HG03354 (cell line): ENCODE measurements around the gene NBEA.

Experiments used
- ATAC-seq: cut with Tn5 transposase; IDR thresholded peaks from one replicate; pipeline ENCODE4 v1.9.1; 2021; ENCODE audit warnings: mild to moderate bottlenecking; ENCODE audit not compliant: unreplicated experiment, poor library complexity, severe bottlenecking

The NBEA gene

DNA sequence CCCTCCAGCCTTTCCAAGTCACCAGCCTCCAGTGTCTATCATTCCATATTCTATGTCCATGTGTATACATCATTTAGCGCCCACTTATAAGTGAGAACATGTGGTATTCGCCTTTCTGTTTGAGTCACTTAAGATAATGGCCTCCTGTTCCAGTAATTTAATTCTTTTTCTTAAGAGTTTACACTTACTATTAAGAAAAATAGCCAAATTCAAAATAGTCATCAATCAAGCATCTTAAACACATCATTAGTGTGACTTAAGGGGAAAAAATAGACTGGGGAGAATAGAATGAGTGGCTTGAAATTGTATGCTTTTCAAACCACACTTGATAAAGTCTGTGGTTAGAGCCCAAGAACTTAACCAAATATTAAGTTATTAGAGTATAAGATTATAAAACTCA is 286.5 kb downstream of the NBEA start:
- ATAC-seq, result no peak

DNA sequence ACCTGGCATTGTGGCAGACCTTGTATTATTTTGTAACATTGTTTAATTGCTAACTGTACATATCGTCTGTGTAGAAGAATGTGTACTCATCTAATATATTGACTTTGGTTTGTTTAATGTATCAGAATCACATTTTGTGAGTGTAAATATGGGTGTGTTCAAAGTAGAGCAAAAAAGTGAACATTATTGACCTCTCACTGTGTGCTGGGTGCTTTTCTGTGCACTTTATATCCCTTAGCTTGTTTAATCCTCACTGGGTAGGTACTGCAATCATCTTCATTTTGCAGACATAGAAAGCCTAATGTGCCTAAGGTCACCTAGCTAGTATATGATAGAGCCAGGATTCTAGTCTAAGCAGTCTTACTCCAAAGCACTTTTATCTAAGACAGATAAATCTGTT is 289.4 kb downstream of the NBEA start:
- ATAC-seq, result no peak

DNA sequence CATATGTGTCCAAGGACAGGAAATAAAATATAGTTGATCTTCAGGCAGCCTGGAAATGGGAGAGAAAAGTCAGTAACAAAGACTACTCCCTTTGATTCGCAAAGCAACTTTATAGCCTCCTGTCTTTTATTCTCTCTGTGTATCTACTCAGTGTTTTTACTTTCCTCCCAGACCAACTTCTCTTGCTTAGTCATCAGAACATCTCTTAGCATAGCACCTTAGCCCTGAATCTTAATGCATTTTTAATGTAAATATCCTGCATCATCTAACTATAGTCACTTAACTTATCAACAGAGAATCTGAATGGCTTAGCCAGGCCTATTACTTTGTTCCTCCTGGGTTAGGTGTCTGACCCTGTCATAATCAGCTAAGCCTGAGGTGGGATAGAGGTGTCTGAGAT is 296.2 kb downstream of the NBEA start:
- no peak for ATAC-seq

DNA sequence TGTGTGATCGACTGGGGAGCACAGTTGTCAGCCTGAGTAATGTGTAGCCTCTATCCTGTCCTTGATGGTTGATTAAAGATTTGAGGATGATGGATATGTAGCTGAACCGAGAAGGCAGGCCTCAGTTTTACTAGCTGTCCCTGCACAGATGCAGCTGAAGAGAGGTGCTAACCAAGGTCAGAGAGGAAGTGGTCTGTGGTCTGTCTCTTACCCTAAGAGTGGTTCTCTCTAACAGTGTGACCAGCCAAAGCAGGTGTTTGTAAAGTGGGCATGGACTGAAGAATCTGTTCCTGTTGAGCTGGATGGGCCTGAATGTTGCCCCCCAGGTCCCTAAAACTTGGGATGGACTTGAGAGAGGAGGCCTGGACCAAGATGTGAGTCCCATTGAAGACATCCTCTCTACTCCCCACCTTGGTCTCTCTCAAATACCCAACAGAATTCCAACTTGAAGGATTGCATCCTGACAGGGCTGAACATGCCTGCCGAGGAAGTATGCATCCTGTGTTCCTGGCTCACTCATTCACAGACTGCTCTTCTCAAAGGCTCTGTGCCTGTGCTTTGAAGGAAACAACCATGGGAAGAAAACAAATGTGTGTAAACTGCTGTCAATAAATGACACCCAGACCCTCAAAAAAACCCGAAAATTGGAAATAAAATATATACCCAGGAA is 310.6 kb downstream of the NBEA start:
- peak; percentile 95 for ATAC-seq

DNA sequence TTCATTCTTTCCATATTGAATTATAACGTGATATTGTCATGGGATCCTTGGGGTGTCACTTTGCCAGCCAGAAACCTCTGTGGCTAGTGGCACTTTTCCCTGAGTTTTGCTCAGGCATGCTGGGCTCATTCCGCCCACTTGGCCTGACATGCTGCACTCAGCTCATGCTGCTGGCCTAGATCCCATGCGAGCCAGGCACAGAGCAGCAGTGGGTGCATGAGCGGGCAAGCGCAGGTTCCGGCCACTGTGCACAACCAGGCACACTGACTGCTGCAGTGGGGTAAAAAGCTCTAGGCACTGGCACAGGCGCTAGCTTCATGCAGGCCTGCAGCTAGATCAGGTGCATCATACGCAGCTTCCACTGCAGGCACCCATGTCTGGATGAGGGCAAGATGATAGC is 313.2 kb downstream of the NBEA start:
- ATAC-seq, result no peak

DNA sequence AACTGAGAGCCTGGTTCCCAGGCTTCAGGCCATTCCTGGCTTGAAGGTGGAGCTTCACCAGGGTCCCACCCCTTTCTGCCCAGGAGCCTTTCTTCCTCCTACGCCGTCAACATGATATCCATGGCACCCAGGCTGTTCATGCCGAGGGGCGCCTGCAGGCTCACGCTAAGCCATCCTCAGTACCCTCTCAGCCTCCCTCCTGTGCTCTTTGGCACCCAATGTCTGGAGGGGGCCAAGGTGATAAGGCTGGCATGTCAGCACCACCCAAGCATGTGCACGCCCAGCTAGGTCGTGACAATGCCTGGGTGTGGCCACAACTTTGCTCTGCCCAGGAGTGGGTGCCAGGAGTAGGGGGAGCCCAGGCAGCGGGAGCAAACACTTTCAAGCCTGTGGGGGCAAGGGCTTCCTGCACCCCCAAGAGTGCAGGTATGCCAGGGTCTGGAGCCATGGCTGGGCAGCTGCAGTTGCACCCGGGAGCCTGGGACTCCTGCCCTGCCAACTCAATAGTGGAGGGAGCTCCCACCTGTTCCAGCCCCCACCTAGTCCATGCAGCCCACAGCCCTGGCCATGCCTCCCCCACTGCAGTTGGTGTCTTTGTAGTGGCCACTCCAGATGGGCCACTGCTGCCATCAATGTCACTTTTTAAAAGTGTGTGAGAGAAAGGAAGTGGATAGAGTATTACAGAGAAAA is 314.5 kb downstream of the NBEA start:
- no peak for ATAC-seq

DNA sequence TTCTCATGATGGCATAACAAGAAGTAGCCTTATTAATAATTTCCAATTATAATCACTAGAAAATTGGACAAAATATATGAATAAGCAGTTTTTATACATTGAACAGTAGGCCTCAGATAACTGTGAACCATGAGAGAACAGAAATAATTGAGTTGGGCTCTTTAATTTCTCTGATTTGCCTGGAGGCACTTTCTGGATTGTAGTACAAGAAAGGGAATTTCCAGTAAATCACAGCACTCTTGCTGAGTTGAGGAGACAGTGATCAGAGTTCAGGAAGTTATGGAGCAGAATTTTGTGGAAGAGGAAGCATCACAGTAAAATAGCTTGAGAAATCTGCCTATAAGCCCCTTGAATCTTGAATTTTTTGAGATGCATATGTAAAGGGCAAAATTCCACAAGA is 318.2 kb downstream of the NBEA start:
- no peak for ATAC-seq

DNA sequence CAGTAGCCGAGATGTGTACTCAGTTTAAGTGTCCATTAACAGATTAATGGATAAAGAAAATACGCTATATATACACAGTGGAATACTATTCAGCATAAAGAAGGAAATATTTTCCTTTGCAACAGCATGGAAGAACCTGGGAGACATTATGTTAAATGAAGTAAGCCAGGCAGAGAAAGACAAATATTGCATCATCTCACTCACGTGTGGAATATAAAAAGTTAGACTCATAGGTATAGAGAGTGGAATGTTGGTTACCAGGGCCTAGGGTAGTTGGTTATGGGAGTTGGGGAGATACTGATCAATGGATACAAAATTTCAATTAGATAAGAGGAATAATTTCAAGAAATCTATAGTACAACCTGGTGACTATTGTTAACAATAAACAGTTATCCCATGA is 324.3 kb downstream of the NBEA start:
- no peak for ATAC-seq

DNA sequence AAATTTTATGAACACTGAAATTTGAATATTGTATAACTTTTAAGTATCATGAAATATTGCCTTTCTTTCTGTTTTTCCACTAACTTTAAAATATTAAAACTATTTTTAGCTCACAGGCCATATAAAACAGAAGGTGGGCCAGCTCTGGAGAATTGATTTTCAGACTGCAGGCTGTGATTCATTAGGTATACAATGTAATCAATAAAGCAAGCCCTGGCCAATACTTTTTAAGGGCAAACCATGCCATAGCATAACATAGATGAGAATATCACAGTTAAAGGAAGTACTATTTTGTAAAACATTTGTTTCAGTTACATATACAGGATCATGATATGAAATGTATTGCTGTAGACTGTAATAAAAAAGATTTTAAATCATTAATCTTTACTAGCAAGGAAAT is 336.8 kb downstream of the NBEA start:
- ATAC-seq, result no peak

DNA sequence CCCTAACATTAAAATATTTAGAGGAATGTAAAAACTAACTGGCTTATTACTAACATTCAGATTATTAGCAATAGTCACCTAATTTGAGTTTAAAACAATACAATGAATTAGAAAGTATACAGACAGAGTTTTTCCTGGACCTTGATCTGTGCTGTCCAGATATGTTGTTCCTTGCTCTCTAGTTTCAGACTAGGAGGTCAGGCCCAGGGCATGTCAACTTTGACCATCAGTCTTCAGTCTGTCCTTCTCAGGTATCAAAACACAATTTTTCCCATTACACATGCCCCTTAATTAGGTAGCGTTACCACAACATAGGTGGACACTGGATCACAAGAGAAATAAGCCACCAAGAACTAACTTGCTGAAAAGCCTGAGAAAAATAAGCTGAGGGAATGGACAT is 337.4 kb downstream of the NBEA start:
- no peak for ATAC-seq

DNA sequence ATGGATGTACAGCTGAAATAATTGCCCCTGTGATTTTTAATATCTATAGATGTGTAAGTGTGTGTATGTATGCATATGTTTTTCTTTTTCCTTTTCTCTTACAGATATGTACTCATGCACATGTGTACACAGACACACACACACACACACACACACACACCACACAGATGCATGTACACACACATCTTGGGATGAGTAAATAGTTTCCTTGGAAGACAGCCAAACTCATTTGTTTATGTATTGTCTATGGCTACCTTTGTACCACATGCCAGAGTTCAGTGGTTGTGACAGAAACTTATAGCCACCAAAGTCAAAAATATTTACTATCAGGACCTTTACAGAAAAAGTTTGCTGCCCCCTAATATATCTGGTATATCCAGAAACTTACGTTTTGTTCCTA is 341.8 kb downstream of the NBEA start:
- ATAC-seq, result no peak

DNA sequence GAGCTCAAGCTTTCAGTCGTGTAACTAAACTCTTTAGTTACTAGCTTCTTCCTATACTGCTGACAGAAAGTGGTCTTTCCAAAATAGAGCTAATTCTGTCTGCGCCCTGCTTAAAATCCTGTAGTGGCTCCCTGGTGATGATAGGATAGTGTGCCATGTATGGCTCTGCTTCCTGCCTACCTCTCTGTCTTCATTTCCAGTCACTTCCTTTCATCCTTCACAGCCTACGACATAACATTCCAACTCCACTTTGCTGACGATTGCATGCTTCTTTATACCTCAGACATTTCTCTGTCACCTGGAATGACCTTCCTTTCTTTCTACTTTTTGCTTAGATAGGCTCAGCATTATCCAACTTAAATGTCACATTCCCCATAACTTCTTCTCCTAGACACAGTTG is 343.6 kb downstream of the NBEA start:
- no peak for ATAC-seq

DNA sequence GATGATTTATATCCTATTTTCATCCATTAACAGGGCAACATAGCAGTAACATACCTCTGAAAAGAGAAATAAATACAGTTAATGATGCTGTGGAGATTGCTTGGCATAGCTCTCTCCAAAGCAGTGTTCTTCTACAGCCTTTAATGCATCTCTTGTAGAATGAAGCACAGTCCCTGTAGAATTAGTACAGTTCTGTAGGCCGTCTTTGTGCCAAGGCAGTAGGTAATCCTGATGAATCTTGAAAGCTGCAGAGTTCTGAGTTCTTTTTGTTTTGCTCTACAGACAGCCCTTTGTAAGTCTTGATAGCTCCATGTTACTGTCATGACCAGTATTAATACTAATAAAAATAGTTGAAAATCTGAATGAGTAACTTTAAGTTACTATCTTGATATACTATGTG is 350.3 kb downstream of the NBEA start:
- no peak for ATAC-seq

DNA sequence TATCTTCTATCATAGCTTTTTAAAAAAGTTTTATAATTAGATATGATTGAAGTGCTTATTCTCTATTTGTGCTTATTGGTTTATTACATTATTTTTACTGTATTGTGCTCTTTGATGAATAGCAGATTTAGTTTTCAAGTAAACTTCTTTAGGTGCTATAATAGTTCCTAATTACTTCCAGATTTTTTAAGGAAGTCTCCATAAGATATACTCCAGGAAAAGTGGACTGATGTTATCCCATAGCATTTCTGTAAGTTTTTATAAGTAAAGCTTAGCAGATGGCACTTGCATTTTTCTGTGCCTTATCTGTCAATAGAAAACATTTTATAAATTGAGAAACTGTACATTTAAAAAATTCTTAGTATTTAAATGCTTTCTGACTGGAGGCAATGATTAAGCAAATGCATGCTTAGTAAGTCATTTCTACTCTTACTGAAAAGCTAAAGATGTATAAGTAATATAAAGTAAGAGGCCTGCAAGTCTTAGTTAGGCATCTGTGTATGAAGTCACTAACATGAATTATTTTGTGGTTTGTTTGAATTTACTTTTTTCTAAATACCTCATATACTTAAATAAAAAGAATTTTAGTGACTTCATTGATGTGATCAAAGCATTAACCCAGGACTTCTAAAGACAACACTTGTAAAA is 351.6 kb downstream of the NBEA start:
- no peak for ATAC-seq

DNA sequence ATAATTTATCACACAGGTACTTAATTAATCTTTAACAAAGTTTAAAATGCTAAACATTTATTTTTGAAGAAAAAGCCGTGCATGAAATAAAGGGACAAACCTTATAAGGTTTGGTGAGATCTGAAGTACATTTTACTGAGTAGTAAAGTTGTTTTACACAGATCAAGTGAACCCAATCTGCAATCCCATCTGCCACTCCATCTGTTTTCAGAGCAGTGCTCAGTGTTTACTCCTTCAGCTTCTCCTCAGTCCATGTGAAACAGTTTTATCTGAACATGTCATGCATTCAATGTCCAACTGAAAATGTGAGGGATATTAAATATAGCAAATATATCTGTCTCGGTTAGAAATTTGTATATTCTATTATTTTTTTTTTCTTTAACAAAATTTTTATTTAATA is 367.6 kb downstream of the NBEA start:
- ATAC-seq, result no peak

DNA sequence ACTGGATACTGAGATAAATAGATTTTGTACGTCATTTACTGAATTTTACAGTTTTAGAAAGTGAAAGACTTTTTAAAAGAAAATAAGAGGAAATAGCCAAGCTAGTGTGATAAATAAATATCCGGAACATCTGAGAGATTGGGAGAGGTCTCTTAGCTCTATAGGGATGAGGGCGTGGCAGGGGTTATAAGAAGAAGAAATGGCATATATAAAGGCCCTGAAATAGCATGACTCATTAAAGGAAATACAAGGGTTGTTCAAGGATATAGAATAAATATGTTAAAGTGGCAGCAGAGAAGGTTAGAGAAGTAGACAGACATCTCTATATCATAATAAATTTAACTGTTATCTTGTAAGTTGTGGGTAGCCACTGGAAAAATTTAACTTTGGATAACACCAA is 390.1 kb downstream of the NBEA start:
- ATAC-seq, result no peak

DNA sequence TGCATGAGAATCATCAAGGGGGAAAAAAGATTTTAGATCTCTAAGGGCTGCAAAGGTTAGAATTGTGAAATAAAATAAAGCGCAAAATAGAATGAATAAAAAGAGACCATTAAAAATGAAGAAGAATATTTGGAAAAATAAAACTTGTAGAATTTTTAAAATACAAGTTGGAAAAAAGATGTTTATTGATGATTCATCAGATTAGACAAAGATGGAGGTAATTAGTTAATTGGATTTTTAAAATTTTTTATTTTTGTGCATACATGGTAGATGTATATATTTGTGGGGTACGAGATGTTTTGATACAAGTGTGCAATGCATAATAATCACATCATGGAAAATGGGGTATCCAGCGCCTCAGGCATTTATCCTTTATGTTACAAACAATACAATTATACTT is 391.1 kb downstream of the NBEA start:
- ATAC-seq, result no peak

DNA sequence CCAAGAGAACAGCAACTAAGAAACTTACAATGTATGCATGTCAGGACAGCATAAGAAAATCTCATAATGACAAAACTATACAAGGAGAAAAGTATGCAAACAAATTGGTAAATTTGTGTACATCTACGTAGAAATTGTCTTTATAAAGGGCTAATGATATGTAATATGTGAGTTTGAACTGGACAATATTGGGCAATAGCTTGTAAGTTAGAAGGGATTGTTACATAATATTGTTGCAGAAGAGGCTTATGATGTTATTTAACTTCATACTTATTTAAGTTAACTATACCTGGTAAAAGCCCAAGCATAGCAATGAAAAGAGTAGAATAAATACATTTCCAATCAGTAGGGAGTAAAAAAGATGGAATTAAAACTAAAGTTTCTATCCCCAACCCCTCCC is 400.4 kb downstream of the NBEA start:
- ATAC-seq, result no peak

DNA sequence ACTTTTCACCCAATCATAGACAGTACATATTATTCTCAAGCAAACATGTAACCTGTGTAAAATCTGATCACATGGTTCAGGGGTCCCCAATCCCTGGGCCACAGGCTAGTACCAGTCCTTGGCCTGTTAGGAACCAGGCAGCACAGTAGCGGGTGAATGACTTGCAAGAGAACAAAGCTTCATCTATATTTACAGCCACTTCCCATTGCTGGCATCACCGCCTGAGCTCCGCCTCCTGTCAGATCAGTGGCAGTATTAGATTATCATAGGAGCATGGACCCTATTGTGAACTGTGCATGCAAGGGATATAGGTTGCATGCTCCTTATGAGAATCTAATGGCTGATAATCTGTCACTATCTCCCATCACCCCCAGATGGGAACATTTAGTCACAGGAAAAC is 401.3 kb downstream of the NBEA start:
- ATAC-seq, result no peak

DNA sequence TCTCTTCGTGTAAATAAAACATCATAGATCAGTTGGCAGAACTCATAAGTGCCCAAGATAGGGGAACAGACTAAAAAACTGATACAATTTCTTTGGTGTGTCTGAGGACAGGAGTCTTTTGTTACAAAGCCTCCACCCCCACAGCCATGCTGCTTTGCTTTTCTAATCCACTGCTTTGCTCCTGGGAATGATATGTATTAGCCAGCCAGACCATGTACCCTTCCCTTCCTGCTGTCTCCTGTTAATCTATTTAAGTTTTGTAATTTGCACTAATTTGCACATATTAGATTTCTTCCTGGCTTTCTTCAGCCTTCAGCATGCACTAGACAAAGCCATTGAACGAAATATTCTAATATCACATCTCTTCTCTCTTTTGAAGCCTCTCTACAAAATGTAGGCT is 403.9 kb downstream of the NBEA start:
- no peak for ATAC-seq

DNA sequence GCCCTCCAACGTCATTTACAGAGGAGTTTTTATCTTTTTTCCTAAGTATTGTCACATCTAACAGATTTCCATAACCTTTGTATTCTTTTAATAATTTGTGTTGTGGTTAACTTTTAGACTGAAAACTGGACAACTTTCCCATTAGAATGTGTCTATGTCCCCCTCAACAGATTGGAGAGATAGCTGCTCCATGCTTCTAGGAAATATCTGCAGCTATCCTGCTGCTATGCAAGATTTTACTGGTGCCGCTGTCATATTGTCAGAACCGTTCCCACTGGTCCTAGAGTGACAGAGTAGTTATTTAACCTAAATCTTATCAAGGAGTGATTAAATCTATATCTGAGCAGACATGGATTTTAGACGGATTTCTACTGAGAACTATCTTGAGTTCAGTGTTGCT is 404.4 kb downstream of the NBEA start:
- ATAC-seq, result no peak
